Gastroesophageal sphincter (tissue), 4 donors: ENCODE data around the gene TAB3. TPM values are rescaled to one million over a fixed set of nuclear protein-coding genes. Genes with fewer than 3 reads are reported as not detected.

ENCODE experiments used
- ATAC-seq: fragments of 150-250 bp; one replicate; pipeline ENCODE4 v1.9.1; 2016; ENCODE audit warnings: mild to moderate bottlenecking, moderate library complexity
- H3K27ac ChIP-seq, 4 donors: fragments of 200-600 bp; sonication (generic) in 3 of 4; 1 replicate in 3 of 4; 2 replicates in 1 of 4; pipeline ENCODE4 v1.5.1; 2016 to 2019
- H3K27me3 ChIP-seq: fragments of 200-600 bp; sonication (generic); one replicate; pipeline ENCODE4 v1.5.1; 2019
- H3K36me3 ChIP-seq, 2 donors: fragments of 200-600 bp; sonication (generic); one replicate each; pipeline ENCODE4 v1.5.1; 2019; ENCODE audit warnings: control low read depth in 1 of 2
- H3K4me1 ChIP-seq, 3 donors: fragments of 200-600 bp; sonication (generic); 1 replicate in 2 of 3; 2 replicates in 1 of 3; pipeline ENCODE4 v1.5.1; 2016 to 2019; ENCODE audit warnings: control low read depth in 2 of 3
- H3K4me3 ChIP-seq, 2 donors: fragments of 200-600 bp; sonication (generic); one replicate each; pipeline ENCODE4 v1.5.1; 2019; ENCODE audit warnings: mild to moderate bottlenecking in 1 of 2, moderate library complexity in 1 of 2
- H3K9me3 ChIP-seq, 3 donors: fragments of 200-600 bp; sonication (generic); one replicate each; pipeline ENCODE4 v1.5.1; 2017 to 2019; ENCODE audit warnings: control low read depth in 2 of 3
- EP300 ChIP-seq: sonication (generic); formaldehyde crosslinking; IDR thresholded peaks from one replicate; pipeline ENCODE4 v1.6.1; 2017; ENCODE audit warnings: antibody characterized with exemption, mild to moderate bottlenecking
- POLR2A ChIP-seq, 2 donors: fragments of 450-650 bp; IDR thresholded peaks; one replicate each; pipeline ENCODE4 v1.6.1; 2017; ENCODE audit warnings: antibody characterized with exemption in 2 of 2, mild to moderate bottlenecking in 2 of 2, moderate library complexity in 1 of 2
- POLR2AphosphoS5 ChIP-seq: sonication (generic); formaldehyde crosslinking; IDR thresholded peaks from one replicate; pipeline ENCODE4 v1.6.1; 2017; ENCODE audit warnings: antibody characterized with exemption
- WGBS, 2 donors: methylation state at CpG; one replicate each; pipeline ENCODE4 v1.1.5; 2018; ENCODE audit warnings: low coverage in 1 of 2; 5-methylcytosine and 5-hydroxymethylcytosine counted together
- total RNA-seq, 4 donors: library from RNA; depleted of rRNA; stranded (reverse); fragments of >200 nt; gene quantifications; one replicate each; pipeline ENCODE4 v1.1.0, GENCODE V29; 2016
- TF ChIP-seq, protein P1 (sequence below), 4 experiments: fragments of 200-600 bp in 2 of 4; fragments of 450-650 bp in 2 of 4; sonication (generic) in 1 of 4; IDR thresholded peaks; one replicate each; pipeline ENCODE4 v1.5.1; 2017 to 2019; ENCODE audit warnings: antibody characterized with exemption in 4 of 4, mild to moderate bottlenecking in 2 of 4, moderate library complexity in 2 of 4

The TAB3 gene
- total RNA-seq, 4 donors from 2014 or later: 16.8 to 26.0 (median 18.7) TPM

DNA sequence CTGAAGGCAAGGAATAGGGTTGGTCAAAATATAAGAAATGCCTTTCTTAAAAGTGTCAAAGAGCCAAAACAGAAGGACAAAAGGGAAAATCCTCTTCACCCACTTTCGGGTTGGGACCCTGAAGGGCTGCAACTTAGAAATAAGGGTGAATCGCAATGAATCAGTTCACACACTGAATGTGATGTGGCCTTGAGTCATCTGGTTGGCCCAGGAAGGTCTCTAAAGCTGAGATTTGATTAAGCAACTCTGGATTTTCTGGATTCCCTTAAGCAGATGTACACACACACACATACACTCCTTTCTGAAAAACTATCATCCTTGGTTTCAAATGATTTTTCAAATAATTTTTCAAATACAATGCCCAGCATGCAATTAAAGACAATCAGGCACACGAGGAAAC, 13.1 kb downstream of the TAB3 start:
- Histone ChIP-seq H3K4me1 (peaks cover 0 to 6% (median 0%) of the 10 kb centered on the region in 3 donors), H3K27ac (no peak overlapping the region), H3K4me3 (no peak overlapping the region), H3K9me3 (no peaks in the 10 kb centered on the region), H3K36me3 (no peaks in the 10 kb centered on the region), H3K27me3 (no peaks in the 10 kb centered on the region)
- WGBS, 2 donors: 88 to 90% methylated on average over 1 to 3 of the region's 3 CpGs
- ATAC-seq: no peak
- TF ChIP-seq POLR2AphosphoS5: no peak
- TF ChIP-seq, protein P1, sequence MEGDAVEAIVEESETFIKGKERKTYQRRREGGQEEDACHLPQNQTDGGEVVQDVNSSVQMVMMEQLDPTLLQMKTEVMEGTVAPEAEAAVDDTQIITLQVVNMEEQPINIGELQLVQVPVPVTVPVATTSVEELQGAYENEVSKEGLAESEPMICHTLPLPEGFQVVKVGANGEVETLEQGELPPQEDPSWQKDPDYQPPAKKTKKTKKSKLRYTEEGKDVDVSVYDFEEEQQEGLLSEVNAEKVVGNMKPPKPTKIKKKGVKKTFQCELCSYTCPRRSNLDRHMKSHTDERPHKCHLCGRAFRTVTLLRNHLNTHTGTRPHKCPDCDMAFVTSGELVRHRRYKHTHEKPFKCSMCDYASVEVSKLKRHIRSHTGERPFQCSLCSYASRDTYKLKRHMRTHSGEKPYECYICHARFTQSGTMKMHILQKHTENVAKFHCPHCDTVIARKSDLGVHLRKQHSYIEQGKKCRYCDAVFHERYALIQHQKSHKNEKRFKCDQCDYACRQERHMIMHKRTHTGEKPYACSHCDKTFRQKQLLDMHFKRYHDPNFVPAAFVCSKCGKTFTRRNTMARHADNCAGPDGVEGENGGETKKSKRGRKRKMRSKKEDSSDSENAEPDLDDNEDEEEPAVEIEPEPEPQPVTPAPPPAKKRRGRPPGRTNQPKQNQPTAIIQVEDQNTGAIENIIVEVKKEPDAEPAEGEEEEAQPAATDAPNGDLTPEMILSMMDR (IDR thresholded peaks at IDR 0.05): no peak
- no peak for TF ChIP-seq EP300
- no peak for TF ChIP-seq POLR2A (IDR thresholded peaks at IDR 0.05)

DNA sequence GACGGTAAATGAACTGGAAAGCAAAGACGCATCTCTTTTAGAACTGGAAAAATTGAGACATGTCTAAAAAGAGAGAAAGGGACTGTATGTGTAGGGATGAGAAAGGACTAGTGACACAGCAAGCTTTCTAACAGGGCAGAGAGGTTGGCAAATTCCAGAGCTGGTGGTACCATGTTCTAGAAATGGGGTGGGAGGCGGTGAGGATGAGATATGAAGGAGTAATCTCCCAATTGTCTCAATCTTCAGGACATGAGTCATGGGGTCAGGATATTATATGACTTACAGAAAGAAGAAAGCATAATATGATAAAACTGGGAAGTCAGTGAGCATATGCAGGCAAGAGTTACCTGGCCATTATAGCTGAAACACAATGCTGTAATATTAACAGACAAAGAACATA, 14.2 kb downstream of the TAB3 start:
- H3K27ac ChIP-seq: no peak overlapping the region
- 78 to 95% methylated on average over 3 of the region's 3 CpGs for WGBS, 2 donors

DNA sequence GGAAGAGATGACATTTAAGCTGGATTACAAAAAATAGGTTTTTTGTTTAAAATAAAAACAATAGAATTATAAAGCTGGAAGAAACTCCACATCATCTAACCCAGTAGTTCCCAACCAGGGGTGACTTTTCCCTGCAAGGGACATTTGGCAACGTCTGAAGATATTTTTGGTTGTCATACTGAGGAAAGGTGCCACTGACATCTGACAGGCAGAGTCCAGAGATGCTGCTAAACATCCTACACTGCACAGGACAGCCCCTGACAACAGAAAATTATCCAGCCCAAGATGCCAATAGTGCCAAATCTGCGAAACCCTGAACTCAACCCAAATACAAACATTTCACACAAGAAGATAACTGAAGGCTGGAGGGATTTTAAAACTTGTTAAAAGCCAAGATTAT, 18.5 kb downstream of the TAB3 start:
- H3K36me3 ChIP-seq: peaks cover 0 to 13% of the 10 kb centered on the region in 2 donors
- H3K4me3 ChIP-seq: no peak overlapping the region
- H3K27me3 ChIP-seq: no peaks in the 10 kb centered on the region
- TF ChIP-seq POLR2A (IDR thresholded peaks at IDR 0.05): no peak
- TF ChIP-seq POLR2AphosphoS5: no peak
- TF ChIP-seq, protein P1 (IDR thresholded peaks at IDR 0.05): no peak
- TF ChIP-seq EP300: no peak
- H3K4me1 ChIP-seq: no peaks in the 10 kb centered on the region
- 0 to 57% methylated on average over 1 to 2 of the region's 2 CpGs for WGBS, 2 donors
- no peak overlapping the region for H3K27ac ChIP-seq
- no peaks in the 10 kb centered on the region for H3K9me3 ChIP-seq
- no peak for ATAC-seq

More for the DNA sequence above, 14.2 kb downstream of the TAB3 start:
- ATAC-seq: no peak
- Histone ChIP-seq H3K4me3 (no peak overlapping the region), H3K4me1 (peaks cover 0 to 6% (median 0%) of the 10 kb centered on the region in 3 donors), H3K27me3 (no peaks in the 10 kb centered on the region), H3K36me3 (no peaks in the 10 kb centered on the region), H3K9me3 (no peaks in the 10 kb centered on the region)
- TF ChIP-seq POLR2A (IDR thresholded peaks at IDR 0.05): no peak
- no peak for TF ChIP-seq POLR2AphosphoS5
- TF ChIP-seq EP300: no peak
- TF ChIP-seq, protein P1 (IDR thresholded peaks at IDR 0.05): no peak

DNA sequence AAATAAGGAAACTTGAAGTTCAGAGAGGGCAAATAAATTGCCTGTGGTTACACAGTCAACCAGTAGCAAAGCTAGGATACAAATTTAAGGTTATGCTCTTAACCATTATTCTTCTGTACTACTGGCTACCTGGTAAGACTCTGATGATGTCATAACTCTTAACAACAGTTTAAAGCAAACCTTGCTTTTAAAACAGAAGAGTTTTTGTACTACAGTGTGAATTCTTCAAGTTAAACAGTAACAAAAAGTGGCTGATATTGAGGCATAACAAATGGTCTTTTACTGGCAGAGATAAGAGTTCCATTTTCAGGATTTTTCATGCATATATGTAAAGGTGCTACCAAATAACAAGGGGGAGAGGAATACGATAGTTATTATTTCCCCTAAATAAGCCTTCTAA, 23.4 kb downstream of the TAB3 start:
- no peak for ATAC-seq
- 92 to 100% methylated on average over 1 of the region's 1 CpG for WGBS, 2 donors
- no peaks in the 10 kb centered on the region for H3K9me3 ChIP-seq
- H3K27me3 ChIP-seq: no peaks in the 10 kb centered on the region
- no peaks in the 10 kb centered on the region for H3K4me1 ChIP-seq
- H3K27ac ChIP-seq: no peak overlapping the region
- H3K36me3 ChIP-seq: peaks cover 0 to 20% of the 10 kb centered on the region in 2 donors
- TF ChIP-seq POLR2AphosphoS5: no peak
- TF ChIP-seq, protein P1 (IDR thresholded peaks at IDR 0.05): no peak
- TF ChIP-seq EP300: no peak
- TF ChIP-seq POLR2A (IDR thresholded peaks at IDR 0.05): no peak
- no peak overlapping the region for H3K4me3 ChIP-seq

DNA sequence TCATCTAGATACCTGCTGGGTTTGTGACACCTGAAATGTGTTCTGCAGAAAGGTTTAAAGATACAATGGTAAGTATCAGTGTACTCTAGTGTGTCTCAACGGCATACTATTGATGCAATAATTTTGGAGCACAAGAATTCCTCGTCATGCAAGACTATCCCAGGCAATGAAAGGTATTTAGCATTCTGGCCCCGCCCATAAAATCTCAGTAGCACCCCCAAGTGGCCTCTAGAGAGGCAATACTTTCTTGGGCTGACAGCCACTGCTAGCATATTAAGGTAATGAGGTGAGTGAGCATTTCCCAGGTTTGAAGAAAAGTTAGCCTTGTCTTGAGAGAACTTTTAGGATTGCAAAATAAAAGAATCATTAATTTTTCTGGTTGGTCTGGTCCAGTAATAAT, 24.0 kb downstream of the TAB3 start:
- H3K36me3 ChIP-seq: peaks cover 0 to 20% of the 10 kb centered on the region in 2 donors
- no peak for TF ChIP-seq POLR2AphosphoS5
- no peak for TF ChIP-seq EP300
- TF ChIP-seq POLR2A (IDR thresholded peaks at IDR 0.05): no peak
- TF ChIP-seq, protein P1 (IDR thresholded peaks at IDR 0.05): no peak
- no peak overlapping the region for H3K4me3 ChIP-seq
- WGBS, 2 donors: 58 to 60% methylated on average over 2 to 3 of the region's 3 CpGs
- ATAC-seq: no peak
- H3K27ac ChIP-seq: no peak overlapping the region
- no peaks in the 10 kb centered on the region for H3K27me3 ChIP-seq
- no peaks in the 10 kb centered on the region for H3K4me1 ChIP-seq
- no peaks in the 10 kb centered on the region for H3K9me3 ChIP-seq
